Measurements from ENCODE around the gene HSD17B2.
"Not testable (repeated sequence)": the region's sequence is repeated elsewhere in the genome, so short reads cannot be mapped to it uniquely, and the experiment has no call there.

HSD17B2 gene, protein sequence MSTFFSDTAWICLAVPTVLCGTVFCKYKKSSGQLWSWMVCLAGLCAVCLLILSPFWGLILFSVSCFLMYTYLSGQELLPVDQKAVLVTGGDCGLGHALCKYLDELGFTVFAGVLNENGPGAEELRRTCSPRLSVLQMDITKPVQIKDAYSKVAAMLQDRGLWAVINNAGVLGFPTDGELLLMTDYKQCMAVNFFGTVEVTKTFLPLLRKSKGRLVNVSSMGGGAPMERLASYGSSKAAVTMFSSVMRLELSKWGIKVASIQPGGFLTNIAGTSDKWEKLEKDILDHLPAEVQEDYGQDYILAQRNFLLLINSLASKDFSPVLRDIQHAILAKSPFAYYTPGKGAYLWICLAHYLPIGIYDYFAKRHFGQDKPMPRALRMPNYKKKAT

DNA sequence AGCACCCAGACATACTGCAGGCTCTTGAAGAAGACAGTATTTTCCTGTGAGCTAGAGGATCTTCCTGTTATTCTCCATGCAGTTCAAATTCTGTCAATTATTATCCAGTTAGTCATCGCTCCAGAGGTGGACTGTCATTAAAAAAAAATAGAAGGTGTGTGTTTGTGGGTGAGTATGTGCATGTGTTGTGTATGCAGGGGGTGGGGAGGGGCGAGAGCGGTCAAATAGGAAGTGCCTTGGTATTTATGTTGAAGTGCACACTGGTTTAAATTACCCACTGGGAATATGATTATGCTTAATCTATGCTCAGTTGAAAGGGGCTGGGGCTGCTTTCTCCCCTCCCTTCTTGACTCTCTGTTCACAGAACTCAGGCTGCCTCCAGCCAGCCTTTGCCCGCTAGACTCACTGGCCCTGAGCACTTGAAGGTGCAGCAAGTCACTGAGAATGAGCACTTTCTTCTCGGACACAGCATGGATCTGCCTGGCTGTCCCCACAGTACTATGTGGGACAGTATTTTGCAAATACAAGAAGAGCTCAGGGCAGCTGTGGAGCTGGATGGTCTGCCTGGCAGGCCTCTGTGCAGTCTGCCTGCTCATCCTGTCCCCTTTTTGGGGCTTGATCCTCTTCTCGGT, at the start of gene HSD17B2:
HSD17B2 (plus strand) TSS at position 273 of the 632 bp plus-strand sequence; CDS start at position 445, 172 bp downstream.
- DNase-seq, result no peak

DNA sequence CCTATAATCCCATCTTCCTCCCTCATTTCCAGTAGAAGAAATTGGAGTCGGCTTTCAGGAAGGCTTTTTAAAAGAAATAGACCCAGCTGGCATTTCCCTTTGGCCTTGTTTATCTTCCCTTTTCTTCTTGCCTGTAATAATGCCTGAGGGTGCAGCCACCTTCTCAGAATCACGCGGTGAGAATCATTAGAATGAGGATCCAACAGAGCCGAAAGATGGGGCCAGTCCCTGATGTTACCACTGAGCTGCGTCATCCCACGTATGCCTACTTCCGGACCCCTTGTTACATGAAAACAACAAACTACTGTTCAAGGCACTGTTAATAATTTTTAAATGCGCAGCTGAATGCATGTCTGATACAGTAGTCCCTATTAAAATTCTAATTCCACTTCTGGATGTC, 47.9 kb upstream of the HSD17B2 start:
- DNase-seq, result no peak

DNA sequence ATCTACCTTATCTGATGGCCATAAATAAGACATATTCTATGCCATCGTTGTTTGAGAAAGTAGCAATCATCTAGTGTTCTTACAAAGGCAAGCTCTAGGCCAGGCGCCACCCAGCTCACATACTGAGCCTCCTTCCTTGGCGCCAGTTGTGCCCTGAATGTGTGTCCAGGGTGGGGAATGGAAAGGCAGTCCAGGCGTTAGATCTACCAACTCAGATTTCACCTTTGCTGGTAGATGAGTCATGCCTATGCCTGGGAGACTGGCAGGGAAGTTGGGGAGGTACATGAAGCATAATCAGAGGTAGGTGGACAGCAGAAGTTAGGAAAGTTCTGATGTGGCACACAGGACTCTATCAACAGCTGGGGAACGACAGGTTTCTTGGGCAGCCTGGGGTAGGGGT, 47.3 kb upstream of the HSD17B2 start:
- no peak for DNase-seq

DNA sequence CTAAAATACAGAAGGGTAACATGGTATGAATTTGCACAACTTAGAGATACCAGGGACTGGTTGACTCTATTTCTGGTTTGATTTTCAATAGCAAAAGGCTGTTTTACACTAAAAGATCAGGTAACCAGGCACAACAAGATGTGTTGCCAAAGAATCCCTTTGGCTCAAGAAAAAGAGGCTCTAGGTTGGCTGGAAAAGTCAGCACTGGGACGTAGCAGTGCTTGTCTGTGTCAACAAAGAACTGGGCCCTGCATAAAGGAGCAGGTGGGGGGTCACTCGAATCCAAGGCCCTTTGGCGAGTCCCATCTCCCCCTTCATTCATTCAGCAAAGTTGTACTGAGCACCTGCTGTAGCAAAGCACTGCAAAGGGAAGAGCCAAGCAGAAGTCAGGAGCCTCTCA, 42.2 kb upstream of the HSD17B2 start:
- DNase-seq, result no peak

DNA sequence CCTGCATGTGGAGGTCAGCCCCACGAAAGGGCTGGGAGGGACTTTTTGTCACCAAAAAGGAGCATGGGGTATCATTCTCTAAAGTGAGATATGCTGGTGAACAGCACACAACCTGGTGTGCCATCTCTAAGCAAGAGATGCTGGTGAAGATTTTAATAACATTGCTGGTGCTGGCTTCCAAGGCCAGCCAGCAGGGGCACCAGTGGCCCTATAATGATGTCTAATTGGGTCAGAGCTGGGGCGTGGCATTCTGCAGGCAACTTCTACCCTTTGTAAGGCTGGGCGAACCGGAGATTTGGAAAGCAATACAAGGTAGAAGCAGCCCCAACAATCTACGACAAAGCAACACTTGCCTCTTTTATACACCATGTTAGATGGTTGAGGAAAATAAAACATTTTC, 40.6 kb upstream of the HSD17B2 start:
- no peak for DNase-seq

DNA sequence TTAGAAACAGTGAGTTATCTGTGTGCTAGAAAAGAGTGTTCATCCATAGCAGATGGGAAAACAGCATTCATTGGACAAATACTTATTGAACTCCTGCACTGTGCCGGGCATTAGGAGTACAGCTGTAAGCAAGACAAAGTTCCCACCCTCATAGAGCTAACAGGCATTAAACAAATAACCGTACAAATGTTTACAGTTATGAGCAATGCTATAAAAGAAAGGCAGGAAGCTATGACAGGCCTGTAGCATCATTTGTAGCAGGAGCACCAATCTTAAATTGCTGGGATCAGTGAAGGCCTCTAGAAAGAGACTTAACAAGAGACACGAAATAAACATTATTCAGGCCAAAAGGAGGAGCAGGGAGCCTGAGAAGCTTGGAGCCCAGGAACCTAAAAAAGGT, 39.4 kb upstream of the HSD17B2 start:
- DNase-seq, result no peak

DNA sequence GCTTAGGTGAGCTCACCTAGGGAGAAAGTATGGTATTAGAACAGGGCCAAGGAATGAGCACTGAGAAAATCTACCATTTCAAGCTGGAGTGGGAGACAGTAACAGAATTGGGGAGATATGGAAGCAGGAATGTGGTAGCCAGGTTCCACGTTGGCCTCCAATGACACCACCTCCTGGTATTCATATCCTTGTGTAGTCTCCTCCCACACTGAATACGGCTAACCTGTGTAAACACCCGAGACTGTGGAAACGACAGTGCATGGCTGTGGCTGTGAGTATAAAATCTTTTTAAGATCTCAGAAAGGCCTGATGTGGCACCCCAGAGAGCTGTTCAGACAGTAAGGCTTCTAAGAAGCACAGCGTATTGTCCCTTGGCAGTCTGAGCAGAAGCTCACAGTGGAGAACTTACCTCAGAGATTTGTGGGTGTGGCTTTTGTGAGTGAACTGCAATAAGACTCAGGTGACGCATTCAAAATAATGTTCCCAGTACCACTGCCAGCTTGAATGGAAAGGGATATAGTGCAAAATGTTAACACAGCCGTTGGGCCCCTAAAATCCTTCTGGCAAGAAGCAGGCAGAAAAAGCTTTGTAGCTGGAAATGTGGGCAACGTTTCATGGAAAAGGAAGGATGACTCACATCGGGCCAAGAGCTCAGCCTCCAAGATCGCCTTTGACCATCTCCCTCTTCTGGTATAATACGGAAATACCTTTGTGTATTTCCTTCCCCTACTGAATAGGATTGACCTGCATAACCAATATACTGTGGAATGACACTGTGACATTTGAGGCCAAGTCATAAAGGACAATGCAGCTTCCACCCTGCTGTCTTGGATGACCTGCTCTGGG, 38.2 kb upstream of the HSD17B2 start:
- no peak for DNase-seq

DNA sequence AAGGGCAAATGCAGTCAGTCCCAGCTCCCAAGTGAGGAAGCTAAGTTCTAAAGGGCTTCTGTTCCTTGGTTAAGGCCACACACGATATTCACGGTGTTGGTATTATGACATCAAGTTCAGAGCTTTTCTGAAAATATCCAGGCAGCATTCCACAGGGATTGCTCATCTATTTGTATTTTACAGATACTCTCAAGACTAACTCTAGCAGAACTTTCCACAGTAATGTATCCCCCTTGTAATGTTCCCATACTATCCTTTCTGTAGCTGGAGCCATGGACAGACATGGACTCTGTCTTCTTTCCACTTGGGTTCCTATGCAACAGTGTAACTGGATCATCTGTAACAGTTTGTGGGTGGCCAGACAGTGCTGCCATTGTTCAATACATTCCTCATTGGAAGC, 37.3 kb upstream of the HSD17B2 start:
- DNase-seq, result no peak

DNA sequence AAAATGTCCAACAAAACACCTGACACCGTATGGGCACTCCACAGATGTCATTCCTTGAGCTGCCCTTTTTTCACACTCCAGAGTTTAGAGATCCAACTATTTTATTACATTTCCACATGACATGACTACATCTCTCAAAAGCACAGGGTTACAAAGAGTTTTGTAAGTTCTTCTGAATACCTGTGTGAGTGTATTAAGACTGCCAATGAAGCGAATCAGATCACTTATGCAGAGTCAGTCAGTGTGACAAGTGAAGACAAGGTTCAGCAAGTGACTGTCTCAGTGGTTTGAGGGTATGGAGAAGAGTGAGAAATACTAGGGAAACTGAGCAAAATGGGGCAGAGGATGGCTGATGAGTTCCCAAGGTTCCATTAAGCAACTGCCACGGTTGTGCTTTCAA, 32.2 kb upstream of the HSD17B2 start:
- DNase-seq, result no peak

DNA sequence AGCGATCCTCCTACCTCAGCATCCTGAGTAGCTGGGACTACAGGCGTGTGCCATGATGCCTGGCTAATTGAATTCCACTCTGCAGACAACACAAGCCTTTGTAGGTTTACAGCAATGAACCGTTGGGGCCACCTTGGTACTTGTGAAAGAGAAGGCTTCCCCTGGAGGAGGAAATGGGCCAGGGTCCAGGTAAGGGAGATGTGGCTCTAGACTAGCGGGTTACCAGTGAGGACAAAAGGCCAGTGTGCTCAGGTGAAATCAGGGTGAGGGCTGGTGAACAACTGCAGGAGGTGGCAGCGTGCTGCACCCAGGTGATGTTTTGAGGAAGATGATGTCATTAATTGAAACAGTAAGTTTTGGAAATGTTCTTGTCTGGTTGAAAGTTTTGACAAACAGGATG, 30.5 kb upstream of the HSD17B2 start:
- no peak for DNase-seq

DNA sequence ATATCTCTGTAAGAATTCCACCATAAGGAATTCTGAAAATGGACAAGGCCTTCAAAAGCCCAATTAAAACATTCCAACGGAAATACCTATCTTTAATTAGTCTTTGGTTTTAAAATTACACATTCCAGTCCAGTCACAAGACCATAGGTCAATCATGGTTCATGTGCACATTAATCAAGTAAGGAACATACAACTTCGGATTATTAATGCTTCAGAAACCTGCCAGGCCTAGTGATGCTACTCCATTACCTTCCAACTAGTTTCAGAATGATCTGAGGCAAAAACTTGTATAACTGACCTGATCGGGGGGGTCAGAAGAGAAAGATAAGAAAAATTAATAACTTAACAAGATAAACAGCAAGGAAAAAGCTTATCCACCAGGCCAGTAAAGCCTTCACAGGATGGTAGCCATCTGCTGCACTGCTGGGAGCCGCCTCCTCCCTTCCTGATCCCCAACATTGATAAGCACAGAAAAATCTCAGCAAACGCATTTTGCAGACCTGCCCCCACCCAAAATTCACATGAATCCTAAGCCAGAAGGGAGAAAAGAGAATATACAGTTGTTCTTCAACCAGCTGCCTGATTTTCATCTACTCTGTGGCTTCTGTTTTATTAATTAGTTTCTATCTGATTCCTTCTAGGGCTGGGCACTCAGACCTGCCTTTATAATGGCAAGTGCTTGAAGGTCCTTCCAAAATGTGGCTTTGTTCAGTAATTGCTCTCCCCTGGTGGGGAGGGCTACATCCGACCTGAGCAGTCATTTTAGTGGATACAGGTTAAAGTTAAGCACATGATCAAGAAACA, 29.8 kb upstream of the HSD17B2 start:
- DNase-seq, result no peak

DNA sequence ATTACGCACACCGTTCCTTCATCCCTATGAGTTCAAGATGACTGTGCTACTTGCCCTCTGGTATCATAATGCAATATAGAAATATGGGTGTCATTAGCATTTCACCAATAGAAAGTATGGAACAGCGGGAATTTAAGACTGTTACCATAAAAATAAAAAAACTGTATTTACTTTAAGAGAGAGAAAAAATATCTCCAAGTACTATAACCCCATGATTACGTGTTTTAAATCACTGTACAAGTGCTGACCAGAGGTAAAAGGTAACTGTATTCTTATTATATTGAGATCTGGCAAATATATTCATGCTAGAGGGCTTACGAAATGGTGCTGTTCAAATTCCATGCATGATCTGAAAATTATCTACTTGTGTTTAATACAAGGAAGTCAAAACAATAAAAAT, 29.0 kb upstream of the HSD17B2 start:
- DNase-seq, result no peak

DNA sequence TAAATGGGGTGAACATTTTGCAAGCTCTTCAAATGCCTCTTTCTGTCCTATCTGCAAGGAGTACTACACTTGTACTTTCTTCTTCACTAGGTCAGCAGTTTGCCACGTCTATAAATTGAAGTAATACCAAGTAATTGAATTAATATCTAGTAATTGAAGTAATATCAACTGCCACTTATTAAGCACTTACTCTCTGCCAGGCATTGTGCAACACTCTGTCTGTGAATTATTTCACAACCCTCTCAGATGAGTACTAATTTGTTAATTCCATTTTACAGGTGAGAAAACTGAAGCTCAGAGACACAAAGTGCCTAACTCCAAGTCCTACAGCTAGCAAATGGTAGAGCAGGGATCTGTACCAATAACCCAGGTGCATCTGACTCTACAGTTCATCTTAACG, 27.9 kb upstream of the HSD17B2 start:
- no peak for DNase-seq

DNA sequence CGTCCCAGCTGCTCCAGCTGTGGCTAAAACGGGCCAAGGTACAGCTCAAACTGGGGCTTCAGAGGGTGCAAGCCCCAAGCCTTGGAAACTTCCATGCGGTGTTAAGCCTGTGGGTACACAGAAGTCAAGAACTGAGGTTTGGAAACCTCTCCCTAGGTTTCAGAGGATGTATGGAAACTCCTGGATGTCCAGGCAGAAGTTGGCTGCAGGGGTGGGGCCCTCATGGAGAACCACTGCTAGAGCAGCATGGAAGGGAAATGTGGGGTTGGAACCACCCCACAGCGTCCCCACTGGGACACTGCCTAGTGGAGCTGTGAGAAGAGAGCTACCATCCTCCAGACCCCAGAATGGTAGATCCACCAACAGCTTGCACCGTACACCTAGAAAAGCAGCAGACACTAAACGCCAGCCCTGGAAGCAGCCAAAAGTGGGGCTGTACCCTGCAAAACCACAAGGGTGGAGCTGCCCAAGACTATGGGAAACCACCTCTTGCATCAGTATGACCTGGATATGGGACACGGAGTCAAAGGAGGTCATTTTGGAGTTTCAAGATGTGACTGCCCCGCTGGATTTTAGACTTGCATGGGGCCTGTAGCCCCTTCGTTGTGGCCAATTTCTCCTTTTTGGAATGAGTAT, 26.0 kb upstream of the HSD17B2 start:
- DNase-seq, result no peak

DNA sequence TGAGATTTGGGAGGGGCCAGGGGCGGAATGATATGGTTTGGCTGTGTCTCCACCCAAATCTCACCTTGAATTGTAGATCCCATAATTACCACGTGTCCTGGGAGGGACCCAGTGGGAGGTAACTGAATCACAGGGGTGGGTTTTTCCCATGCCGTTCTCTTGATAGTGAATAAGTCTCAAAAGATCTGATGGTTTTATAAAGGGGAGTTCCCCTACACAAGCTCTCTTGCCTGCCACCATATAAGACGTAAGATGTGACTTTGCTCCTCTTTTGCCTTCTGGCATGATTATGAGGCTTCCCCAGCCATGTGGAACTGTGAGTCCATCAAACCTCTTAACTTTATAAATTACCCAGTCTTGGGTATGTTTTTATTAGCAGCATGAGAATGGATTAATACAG, 25.3 kb upstream of the HSD17B2 start:
- not testable (repeated sequence) for DNase-seq

DNA sequence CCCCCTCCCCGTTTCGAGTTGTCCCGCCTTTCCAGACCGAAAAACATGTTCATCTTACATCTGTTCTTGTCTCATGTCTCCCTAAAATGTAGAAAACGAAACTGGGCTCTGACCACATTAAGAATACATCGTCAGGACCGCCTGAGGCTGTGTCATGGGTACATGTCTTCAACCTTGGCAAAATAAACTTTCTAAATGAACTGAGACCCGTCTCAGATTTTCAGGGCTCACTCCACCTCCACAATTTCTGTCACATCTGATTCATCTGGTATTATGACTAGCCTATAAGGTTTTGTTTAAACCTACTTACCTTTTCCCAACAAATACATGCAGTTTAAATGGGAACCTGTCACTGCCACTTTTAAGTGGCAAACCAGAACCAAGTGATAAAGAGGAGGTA, 24.4 kb upstream of the HSD17B2 start:
- DNase-seq, result no peak

DNA sequence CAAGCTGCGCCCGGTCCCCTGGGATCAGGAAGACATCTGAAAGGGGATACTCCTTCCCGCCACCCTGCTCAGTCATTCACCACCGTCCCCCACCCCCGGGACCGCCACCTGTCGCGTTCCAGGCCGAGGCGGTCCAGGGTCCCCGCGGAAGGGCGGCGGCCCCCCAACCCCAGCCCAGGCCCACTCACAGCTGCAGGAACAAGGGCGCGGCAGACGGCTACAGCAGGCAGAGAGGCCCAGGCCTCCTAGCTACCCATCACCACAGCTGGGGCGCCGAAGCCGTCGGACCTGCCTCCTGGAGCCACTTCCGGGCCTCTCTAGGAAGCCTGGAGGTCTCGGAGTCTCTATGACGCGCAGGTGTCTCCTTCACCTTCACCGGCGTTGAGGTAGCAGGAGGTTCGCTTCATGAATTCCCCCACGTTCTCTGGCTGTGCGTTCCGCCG, 23.8 kb upstream of the HSD17B2 start, which contains the start of gene SDR42E1:
SDR42E1 (minus strand) TSS at position 272 of the 443 bp plus-strand sequence. CDS start 10,612 bp downstream, outside the sequence.
- DNase-seq, result no peak

DNA sequence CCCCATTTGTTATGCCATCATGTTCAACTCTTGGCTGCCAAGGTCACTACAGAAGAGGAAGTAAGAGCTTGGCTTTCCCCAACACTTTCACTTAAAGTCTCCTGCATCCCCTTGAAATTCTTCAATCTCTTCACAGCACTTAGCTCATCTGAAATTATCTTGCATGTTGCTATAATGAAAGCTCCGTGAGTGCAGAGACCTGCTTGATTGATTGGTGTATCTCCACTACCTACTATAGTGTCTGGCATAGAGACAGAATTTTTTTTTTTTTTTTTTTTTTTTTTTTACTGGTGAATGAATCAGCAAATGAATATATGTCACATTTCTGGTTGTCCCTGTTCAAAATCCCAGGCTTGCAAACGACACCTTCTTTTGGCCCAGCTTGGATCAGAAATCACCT, 21.9 kb upstream of the HSD17B2 start:
- no peak for DNase-seq

DNA sequence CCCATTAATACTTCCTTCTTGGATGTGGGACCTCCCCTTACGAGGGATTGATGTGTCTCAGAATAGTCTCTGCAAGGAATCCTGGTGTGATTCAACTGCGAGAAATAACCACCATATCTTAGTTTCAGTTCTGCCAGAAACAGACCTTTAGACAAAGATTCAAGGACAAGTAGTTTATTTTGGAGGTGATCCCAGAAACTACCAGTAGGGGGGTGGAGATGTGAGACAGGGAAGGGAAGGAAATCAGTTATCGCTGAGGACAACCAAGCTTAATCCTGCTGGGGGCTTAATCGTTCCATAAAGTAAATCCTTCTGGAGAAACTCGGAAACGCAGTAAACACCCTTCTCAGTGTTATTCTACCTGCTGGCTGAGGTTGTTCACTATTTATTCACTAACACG, 18.8 kb upstream of the HSD17B2 start:
- DNase-seq, result no peak

DNA sequence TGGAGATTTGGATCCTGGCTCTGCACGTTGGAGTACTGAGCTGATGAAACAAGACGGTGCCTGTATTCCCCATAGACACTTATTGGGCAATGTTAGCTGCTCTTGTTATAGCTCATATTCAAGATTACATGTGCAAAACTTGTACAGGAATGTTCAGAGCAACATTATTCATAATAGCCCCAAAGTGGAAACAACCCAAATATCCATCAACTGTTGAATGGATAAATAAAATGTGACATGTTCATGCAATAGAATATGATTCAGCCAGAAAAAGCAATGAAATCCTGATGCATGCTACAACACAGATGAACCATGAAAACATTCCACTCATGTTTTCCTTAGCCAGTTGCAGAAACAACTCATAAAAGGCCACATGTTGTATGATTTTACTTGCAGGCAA, 18.1 kb upstream of the HSD17B2 start:
- no peak for DNase-seq

DNA sequence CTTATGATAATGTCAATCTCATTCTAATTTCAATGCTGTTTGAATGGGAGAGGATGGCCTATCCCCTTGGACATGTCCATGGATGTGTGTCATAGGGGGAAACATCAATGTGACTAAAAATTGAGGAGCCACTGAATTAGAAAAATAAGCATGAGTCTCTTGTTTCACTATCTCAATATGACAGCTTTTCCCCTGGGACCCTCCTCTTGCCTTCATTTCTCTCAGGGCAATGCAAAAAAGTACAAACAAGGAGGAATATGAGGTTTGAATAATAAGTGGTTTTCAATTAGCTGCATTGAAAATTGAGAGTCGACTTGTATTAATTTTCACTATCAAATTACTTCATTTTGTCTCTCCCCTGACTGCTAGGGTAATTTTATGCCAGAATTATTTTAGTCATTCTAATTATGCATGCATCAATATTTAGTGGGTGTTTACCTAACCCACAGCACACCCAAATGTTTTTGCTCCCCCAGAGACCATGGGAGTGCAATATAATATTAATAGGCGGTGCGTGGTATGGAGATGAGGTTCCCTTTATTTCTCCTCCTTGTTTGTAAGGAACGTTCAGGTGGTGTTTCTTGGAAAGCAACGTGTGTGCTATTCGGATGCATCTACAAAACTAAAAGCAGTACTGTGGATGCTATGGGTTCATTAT, 17.0 kb upstream of the HSD17B2 start:
- DNase-seq, result no peak

DNA sequence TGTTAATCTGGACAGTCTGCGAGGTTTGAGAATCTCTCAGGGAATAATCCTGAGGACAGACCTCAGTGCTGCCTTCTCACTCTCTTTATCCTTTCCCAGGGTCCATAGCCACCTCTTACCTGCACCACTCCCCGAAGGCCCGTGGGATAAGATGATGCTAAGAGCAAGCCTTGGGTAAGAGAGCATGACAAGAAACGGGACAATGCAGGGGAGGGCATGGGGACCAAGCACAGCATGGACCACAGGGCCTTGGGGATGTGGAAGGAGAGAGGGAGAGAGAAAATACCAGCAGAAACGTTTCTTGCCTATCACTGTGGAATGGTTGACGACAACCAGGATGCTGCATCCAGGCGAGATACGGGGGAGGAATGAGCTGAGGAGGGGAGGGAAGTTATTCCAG, 15.5 kb upstream of the HSD17B2 start:
- DNase-seq, result no peak

Measured in GDM1 (cell line).